Ovary (tissue), 9 donors: ENCODE data around the gene EYS. TPM values are rescaled to one million over a fixed set of nuclear protein-coding genes. Genes with fewer than 3 reads are reported as not detected.

ENCODE experiments used
- DNase-seq, 5 donors: peaks; one replicate each; pipeline ENCODE4 v3.0.0-alpha.2; 2019 to 2020
- H3K27ac ChIP-seq, 2 donors: fragments of 200-600 bp; one replicate each; pipeline versions ENCODE4 v1.5.1 to v1.8.0; 2019 to 2022
- H3K27me3 ChIP-seq: fragments of 200-600 bp; one replicate; pipeline ENCODE4 v1.8.0; 2022
- H3K36me3 ChIP-seq: fragments of 200-600 bp; sonication (generic); one replicate; pipeline ENCODE4 v1.5.1; 2019
- H3K4me1 ChIP-seq: one replicate; pipeline ENCODE4 v1.8.1; 2013; ENCODE audit warnings: mild to moderate bottlenecking, moderate library complexity; ENCODE audit not compliant: insufficient read depth
- H3K4me3 ChIP-seq: fragments of 200-600 bp; sonication (generic); one replicate; pipeline ENCODE4 v1.5.1; 2017
- H3K9me3 ChIP-seq, 2 donors: fragments of 200-600 bp in 1 of 2; sonication (generic) in 1 of 2; one replicate each; pipeline versions ENCODE4 v1.5.1 to v1.8.1; 2013 to 2019; ENCODE audit warnings: mild to moderate bottlenecking in 1 of 2, moderate library complexity in 1 of 2
- CTCF ChIP-seq, 3 donors: fragments of 450-650 bp in 2 of 3; fragments of 200-600 bp in 1 of 3; IDR thresholded peaks; one replicate each; pipeline versions ENCODE4 v1.5.1 to v1.8.0; 2016 to 2022; ENCODE audit warnings: antibody characterized with exemption in 3 of 3, mild to moderate bottlenecking in 1 of 3
- EP300 ChIP-seq: sonication (generic); formaldehyde crosslinking; IDR thresholded peaks from one replicate; pipeline ENCODE4 v1.6.1; 2017; ENCODE audit warnings: antibody characterized with exemption
- POLR2A ChIP-seq: fragments of 450-650 bp; IDR thresholded peaks from one replicate; pipeline ENCODE4 v1.6.1; 2017; ENCODE audit warnings: antibody characterized with exemption, mild to moderate bottlenecking, moderate library complexity
- WGBS, 3 donors: extraction: QIAGEN DNeasy Blood & Tissue Kit in 1 of 3; methylation state at CpG; one replicate each; pipeline versions ENCODE4 v1.1.5 to v1.1.7; 2013 to 2017; 5-methylcytosine and 5-hydroxymethylcytosine counted together
- intact Hi-C, 4 donors: fragments of 100-400 bp; cut with DNase I; formaldehyde crosslinking; loops; one replicate each; pipeline versions ENCODE4 v1.11.0 to v1.15.1; 2022 to 2023
- polyA plus RNA-seq, 2 donors: library from polyadenylated mRNA; stranded (reverse); fragments of 200-250 nt in 1 of 2; fragments of 350-450 nt in 1 of 2; fragmentation: Illumina TruSeq in 1 of 2; extraction: RNeasy Lipid Tissue Mini Kit (QIAGEN cat#74804) in 1 of 2; gene quantifications; one replicate each; pipeline ENCODE4 v1.2.3, GENCODE V29; 2013 to 2014
- total RNA-seq, 7 donors: library from RNA; depleted of rRNA in 2 of 7; stranded (reverse); fragments of >200 nt in 2 of 7; fragmentation: NEBNext Ultra II Directional in 3 of 7; extraction: Animal tissue kit (Norgen Biotek cat#: 25700) in 3 of 7; gene quantifications; one replicate each; pipeline versions ENCODE4 v1.1.0 to v1.2.4, GENCODE V29; 2016 to 2023
- donor health status: DM: no; HTN: no; CAD: no; lungs with moderate emphysema.
- donor health status: DM: no; HTN: no; CAD: no.
- donor health status: Bipolar disorder and iron deficiency.
- donor health status: DM: yes; HTN: yes; CAD: no.
- donor health status: DM: no; HTN: no; CAD: no.
- donor health status: DM: yes; HTN: yes; CAD: no.

The EYS gene
- total and polyA plus RNA-seq, 9 donors, result under 0.01 to 0.03 (median 0.01) TPM; not detected in 6

- no peak for DNase-seq
Measured at GRCh38 chr6:64723327-64724058, 983.5 kb downstream of the EYS start.

GRCh38 chr6:64721865-64722264 is 985.2 kb downstream of the EYS start:
- Histone ChIP-seq H3K9me3 (no peaks in the 10 kb centered on the region), H3K27ac (no peak overlapping the region), H3K4me3 (no peak overlapping the region), H3K36me3 (no peaks in the 10 kb centered on the region), H3K4me1 (no peaks in the 10 kb centered on the region), H3K27me3 (no peaks in the 10 kb centered on the region)
- 94 to 98% (median 96%) methylated on average over 2 of the region's 2 CpGs for WGBS, 3 donors
- intact Hi-C loops, result no loop called here
- no peak for TF ChIP-seq EP300
- TF ChIP-seq CTCF (IDR thresholded peaks at IDR 0.05), result no peak
- TF ChIP-seq POLR2A, result no peak
- DNase-seq, result no peak

More at GRCh38 chr6:64723327-64724058, 983.5 kb downstream of the EYS start:
- intact Hi-C loops, result no loop called here
- no peaks in the 10 kb centered on the region for H3K36me3 ChIP-seq
- no peaks in the 10 kb centered on the region for H3K9me3 ChIP-seq
- H3K27me3 ChIP-seq, result no peaks in the 10 kb centered on the region
- H3K27ac ChIP-seq, result no peak overlapping the region
- no peaks in the 10 kb centered on the region for H3K4me1 ChIP-seq
- 75 to 79% (median 79%) methylated on average over 5 of the region's 5 CpGs for WGBS, 3 donors
- no peak for TF ChIP-seq EP300
- no peak for TF ChIP-seq CTCF (IDR thresholded peaks at IDR 0.05)
- TF ChIP-seq POLR2A, result no peak
- no peak overlapping the region for H3K4me3 ChIP-seq

GRCh38 chr6:64717281-64717680 is 989.7 kb downstream of the EYS start:
- no peak for DNase-seq
- H3K4me1 ChIP-seq, result no peaks in the 10 kb centered on the region
- no peak for TF ChIP-seq CTCF (IDR thresholded peaks at IDR 0.05)
- TF ChIP-seq EP300, result no peak
- no peak for TF ChIP-seq POLR2A
- H3K36me3 ChIP-seq, result no peaks in the 10 kb centered on the region
- no peak overlapping the region for H3K4me3 ChIP-seq
- no peak overlapping the region for H3K27ac ChIP-seq
- intact Hi-C loops, result no loop called here
- no peaks in the 10 kb centered on the region for H3K9me3 ChIP-seq
- H3K27me3 ChIP-seq, result no peaks in the 10 kb centered on the region
- 86 to 96% (median 95%) methylated on average over 3 of the region's 3 CpGs for WGBS, 3 donors

GRCh38 chr6:64715624-64716023 is 991.4 kb downstream of the EYS start:
- Histone ChIP-seq H3K4me3 (no peak overlapping the region), H3K9me3 (no peaks in the 10 kb centered on the region), H3K4me1 (no peaks in the 10 kb centered on the region), H3K27ac (no peak overlapping the region), H3K36me3 (no peaks in the 10 kb centered on the region), H3K27me3 (no peaks in the 10 kb centered on the region)
- WGBS, 3 donors, result 84 to 94% (median 93%) methylated on average over 3 of the region's 3 CpGs
- no peak for TF ChIP-seq POLR2A
- DNase-seq, result no peak
- intact Hi-C loops, result no loop called here

GRCh38 chr6:64714073-64714472 is 993.0 kb downstream of the EYS start:
- Histone ChIP-seq H3K4me1 (no peaks in the 10 kb centered on the region), H3K9me3 (no peaks in the 10 kb centered on the region), H3K4me3 (no peak overlapping the region), H3K27me3 (no peaks in the 10 kb centered on the region), H3K36me3 (no peaks in the 10 kb centered on the region), H3K27ac (no peak overlapping the region)
- intact Hi-C loops, result no loop called here
- 67 to 74% (median 74%) methylated on average over 2 of the region's 2 CpGs for WGBS, 3 donors
- no peak for DNase-seq
- TF ChIP-seq POLR2A (no peak), EP300 (no peak), CTCF (IDR thresholded peaks at IDR 0.05) (no peak)
